Muscle layer of colon (tissue), 2 donors: ENCODE data around the gene MAGI1.

Source experiments
- H3K27ac ChIP-seq: one replicate; pipeline ENCODE4 v1.7.0; 2013; ENCODE audit warnings: low read depth, mild to moderate bottlenecking, low read length, moderate library complexity
- H3K27me3 ChIP-seq, 2 donors: one replicate each; pipeline ENCODE4 v1.7.0; 2013; ENCODE audit warnings: low read length in 2 of 2, mild to moderate bottlenecking in 2 of 2; ENCODE audit not compliant: insufficient read depth in 2 of 2, control insufficient read depth in 1 of 2
- H3K36me3 ChIP-seq: one replicate; pipeline ENCODE4 v1.7.0; 2013; ENCODE audit warnings: mild to moderate bottlenecking, low read length; ENCODE audit not compliant: insufficient read depth
- H3K4me1 ChIP-seq: one replicate; pipeline ENCODE4 v1.7.0; 2013; ENCODE audit warnings: mild to moderate bottlenecking, low read length; ENCODE audit not compliant: insufficient read depth
- H3K4me3 ChIP-seq, 2 donors: one replicate each; pipeline ENCODE4 v1.7.0; 2013; ENCODE audit warnings: low read length in 2 of 2, low read depth in 1 of 2, mild to moderate bottlenecking in 1 of 2, moderate library complexity in 1 of 2
- H3K9ac ChIP-seq: one replicate; pipeline ENCODE4 v1.7.0; 2013; ENCODE audit warnings: low read length
- H3K9me3 ChIP-seq: one replicate; pipeline ENCODE4 v1.7.0; 2013; ENCODE audit warnings: mild to moderate bottlenecking, low read length
- donor health status: abdominal sarcoma.
- donor health status: Adenocarcinoma of cecum.

The MAGI1 gene

DNA sequence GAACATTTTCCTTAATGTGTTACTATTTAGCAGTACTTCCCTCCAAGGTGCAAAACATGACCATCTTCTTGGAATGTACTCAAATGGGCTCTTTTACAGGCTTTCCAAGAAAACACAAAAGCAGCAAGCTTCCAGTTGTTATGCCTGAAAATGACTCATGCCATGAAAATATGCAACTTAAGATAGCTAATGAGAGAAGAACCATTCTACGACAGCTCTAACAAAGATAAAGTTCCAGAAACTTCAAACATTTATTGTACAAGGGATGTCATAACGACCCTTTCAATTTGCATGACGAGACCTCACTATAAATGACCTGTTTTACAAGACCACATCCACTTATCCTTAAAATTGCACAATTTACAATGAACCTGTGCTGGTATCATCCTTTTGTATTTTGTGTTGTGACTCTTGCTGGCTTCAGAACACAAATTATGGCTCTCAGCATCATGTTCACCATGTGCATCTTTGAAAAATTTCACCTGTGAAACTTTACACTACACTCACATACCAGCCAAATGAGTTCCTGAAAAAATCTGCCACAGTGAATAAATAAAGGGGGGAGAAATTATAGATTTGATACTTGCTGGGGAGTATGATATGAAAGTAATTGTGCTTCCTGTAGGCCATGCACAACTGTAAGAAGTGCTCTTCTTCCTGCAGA lies 433.7 kb downstream of the MAGI1 start:
- no peak overlapping the region for H3K27ac ChIP-seq
- H3K4me1 ChIP-seq = no peaks in the 10 kb centered on the region
- H3K9me3 ChIP-seq = no peaks in the 10 kb centered on the region
- H3K9ac ChIP-seq = no peak overlapping the region
- no peaks in the 10 kb centered on the region for H3K27me3 ChIP-seq
- H3K36me3 ChIP-seq = no peaks in the 10 kb centered on the region
- no peak overlapping the region for H3K4me3 ChIP-seq

DNA sequence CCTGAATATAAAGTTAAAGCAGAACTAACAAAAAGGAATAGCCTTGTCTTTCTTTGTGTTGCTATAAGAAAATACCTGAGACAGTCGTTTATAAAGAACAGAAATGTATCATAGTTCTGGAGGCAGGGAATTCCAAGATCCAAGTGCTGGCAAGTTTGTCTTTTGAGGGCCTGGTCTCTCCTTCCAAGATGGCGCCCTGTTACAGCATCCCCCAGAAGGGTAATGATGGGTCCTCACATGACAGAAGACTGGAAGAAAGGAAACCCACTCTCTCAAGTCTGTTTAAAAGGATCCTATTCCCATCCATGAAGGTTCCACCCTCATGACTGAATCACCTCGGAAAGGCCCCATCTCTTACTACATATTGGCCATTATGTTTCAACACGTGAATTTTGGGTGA lies 435.1 kb downstream of the MAGI1 start:
- H3K27ac ChIP-seq = no peak overlapping the region
- H3K4me3 ChIP-seq = no peak overlapping the region
- H3K9me3 ChIP-seq = no peaks in the 10 kb centered on the region
- no peaks in the 10 kb centered on the region for H3K4me1 ChIP-seq
- no peaks in the 10 kb centered on the region for H3K36me3 ChIP-seq
- no peaks in the 10 kb centered on the region for H3K27me3 ChIP-seq
- H3K9ac ChIP-seq = no peak overlapping the region

DNA sequence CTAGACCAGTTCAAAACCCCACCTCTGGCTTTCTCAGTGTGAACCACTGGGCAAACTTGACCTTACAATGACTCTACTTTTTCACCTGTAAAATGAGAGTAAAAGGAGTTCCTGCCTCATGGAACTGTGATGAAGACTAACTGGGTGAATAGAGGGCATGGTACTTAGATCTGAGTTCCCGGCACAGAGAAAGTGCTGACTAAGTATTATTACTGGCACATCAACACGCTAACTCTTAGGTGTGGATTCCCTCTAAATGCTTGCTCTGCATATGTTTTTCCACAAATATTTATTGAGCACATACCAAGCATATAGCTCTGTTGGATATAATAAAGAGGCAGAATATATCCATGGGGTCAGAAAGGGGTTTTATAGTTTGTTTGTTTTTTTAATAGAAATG lies 437.8 kb downstream of the MAGI1 start:
- Histone ChIP-seq H3K27me3 (peaks cover 0 to 7% of the 10 kb centered on the region in 2 donors), H3K4me1 (peaks cover 8% of the 10 kb centered on the region), H3K27ac (no peak overlapping the region), H3K9me3 (no peaks in the 10 kb centered on the region), H3K9ac (no peak overlapping the region), H3K36me3 (no peaks in the 10 kb centered on the region), H3K4me3 (no peak overlapping the region)

DNA sequence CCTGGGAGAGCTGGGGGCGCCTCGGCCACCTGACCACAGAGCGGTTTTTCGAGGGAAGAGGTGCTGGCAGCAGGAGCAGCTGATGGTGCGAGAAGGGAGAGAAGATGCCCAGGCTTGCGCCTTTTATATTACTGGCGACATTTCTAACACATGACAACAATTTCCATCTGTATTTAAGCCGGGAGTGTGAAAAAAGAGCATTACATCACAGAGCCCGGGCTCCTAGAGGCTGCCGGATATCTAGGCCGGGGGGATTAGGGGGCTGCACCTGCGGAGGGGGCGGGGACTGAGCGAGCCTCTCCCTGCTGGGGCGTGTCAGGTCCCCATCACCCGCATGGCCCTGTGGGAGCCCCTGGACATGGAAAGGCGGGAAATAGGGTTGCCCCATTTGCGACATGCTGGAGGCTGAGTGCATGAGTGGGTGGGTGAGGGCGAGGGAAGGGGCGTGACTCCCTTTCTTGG lies 440.7 kb downstream of the MAGI1 start:
- Histone ChIP-seq H3K27me3 (peaks cover 0 to 7% of the 10 kb centered on the region in 2 donors), H3K4me1 (peaks cover 8% of the 10 kb centered on the region), H3K4me3 (peak overlapping the region in 1 of 2 donors; percentile 33), H3K27ac (no peak overlapping the region), H3K36me3 (no peaks in the 10 kb centered on the region), H3K9me3 (no peaks in the 10 kb centered on the region), H3K9ac (no peak overlapping the region)

GRCh38 chr3:65597226-65597951 lies 441.3 kb downstream of the MAGI1 start:
- H3K27me3 ChIP-seq = peaks cover 0 to 7% of the 10 kb centered on the region in 2 donors
- H3K4me3 ChIP-seq = peak overlapping the region; percentile 29 to 33
- H3K4me1 ChIP-seq = peaks cover 8% of the 10 kb centered on the region
- H3K27ac ChIP-seq = no peak overlapping the region
- no peaks in the 10 kb centered on the region for H3K36me3 ChIP-seq
- H3K9me3 ChIP-seq = no peaks in the 10 kb centered on the region
- no peak overlapping the region for H3K9ac ChIP-seq

- Histone ChIP-seq H3K4me1 (peaks cover 8% of the 10 kb centered on the region), H3K27me3 (peaks cover 0 to 7% of the 10 kb centered on the region in 2 donors), H3K36me3 (no peaks in the 10 kb centered on the region), H3K4me3 (no peak overlapping the region), H3K9me3 (no peaks in the 10 kb centered on the region), H3K27ac (no peak overlapping the region), H3K9ac (no peak overlapping the region)
Measured at GRCh38 chr3:65596571-65597225, 442.0 kb downstream of the MAGI1 start.

DNA sequence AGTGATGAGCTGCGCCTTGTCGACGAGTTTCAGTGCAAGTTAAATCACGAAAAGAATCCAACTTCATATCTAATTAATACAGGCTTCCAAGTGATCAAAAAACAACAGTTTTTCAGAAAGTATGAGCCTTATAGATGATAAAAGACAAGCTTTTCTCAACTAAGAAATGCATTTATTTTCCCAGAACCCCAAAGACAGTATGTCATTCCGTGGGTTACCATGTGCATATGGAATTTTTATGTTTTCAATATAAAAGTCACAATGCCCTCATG lies 442.8 kb downstream of the MAGI1 start:
- no peak overlapping the region for H3K27ac ChIP-seq
- no peaks in the 10 kb centered on the region for H3K36me3 ChIP-seq
- peaks cover 8% of the 10 kb centered on the region for H3K4me1 ChIP-seq
- peaks cover 0 to 7% of the 10 kb centered on the region in 2 donors for H3K27me3 ChIP-seq
- H3K9ac ChIP-seq = no peak overlapping the region
- no peak overlapping the region for H3K4me3 ChIP-seq
- H3K9me3 ChIP-seq = no peaks in the 10 kb centered on the region

GRCh38 chr3:65595222-65596028 lies 443.3 kb downstream of the MAGI1 start:
- no peak overlapping the region for H3K4me3 ChIP-seq
- H3K27me3 ChIP-seq = peaks cover 0 to 7% of the 10 kb centered on the region in 2 donors
- peaks cover 8% of the 10 kb centered on the region for H3K4me1 ChIP-seq
- no peaks in the 10 kb centered on the region for H3K9me3 ChIP-seq
- H3K9ac ChIP-seq = no peak overlapping the region
- H3K36me3 ChIP-seq = no peaks in the 10 kb centered on the region
- no peak overlapping the region for H3K27ac ChIP-seq

DNA sequence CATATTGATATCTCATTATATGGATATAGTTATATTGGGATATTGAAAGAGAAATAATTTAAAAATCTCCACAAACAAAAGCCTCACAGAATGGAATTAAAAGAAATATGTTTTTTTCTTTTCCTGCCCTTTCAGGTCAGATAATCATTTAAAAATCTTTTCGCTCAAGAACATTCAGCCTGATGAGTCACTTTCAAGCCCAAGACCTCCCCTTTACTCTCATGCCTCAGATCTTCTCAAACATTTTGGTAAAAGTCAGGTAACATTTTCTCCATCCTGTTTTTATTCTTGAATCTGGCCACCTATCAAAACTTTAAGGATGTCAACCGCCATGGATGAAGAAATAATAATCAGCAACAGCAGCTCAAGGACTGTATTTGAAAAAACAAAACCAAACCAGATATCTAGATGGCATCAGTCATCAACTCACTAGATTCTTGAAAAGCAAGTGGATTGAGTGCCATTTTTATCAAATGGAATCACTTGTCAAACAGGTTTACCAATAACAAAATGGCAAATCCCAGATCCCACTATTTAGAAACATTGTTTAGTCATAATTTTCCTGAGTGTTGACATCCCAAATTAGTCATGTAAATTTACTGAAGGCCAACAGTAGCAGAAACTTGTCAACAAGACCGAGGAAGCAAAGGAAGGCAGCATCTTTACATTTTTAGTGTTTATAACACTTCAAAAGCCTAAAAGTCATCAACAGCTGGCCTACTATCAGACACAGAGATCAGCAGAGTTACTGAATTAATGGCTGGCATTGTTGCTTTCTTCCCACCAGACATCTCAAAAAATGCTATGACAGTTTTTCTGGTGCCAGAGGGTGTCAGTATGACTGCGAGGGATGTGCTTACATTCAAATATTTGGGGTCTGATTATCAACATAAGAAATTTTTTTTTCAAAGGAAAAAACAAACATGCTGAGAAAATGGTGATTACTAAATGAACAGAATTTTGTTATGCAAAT lies 444.7 kb downstream of the MAGI1 start:
- Histone ChIP-seq H3K36me3 (no peaks in the 10 kb centered on the region), H3K4me1 (peaks cover 8% of the 10 kb centered on the region), H3K27ac (no peak overlapping the region), H3K9ac (no peak overlapping the region), H3K27me3 (peaks cover 0 to 7% of the 10 kb centered on the region in 2 donors), H3K4me3 (no peak overlapping the region), H3K9me3 (no peaks in the 10 kb centered on the region)

DNA sequence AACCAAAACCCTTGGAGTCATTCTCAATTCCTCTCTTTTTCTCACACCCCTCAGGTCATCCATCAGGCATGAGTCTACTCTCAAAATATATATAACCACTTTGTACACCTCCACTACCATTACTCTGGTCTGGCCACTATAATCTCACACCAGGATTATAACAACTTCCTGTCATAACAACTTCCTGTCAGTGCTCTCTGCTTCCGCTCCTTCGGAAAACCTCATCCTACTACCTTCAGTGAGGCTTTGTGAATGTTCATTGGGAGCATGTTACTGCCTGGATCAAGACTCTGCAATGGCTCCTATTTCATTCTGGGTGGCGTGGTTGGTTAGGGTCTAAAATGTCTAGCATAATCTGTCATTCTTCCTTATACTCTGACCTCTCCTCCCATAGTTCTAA lies 447.4 kb downstream of the MAGI1 start:
- Histone ChIP-seq H3K9ac (no peak overlapping the region), H3K4me1 (no peaks in the 10 kb centered on the region), H3K27ac (no peak overlapping the region), H3K9me3 (no peaks in the 10 kb centered on the region), H3K36me3 (no peaks in the 10 kb centered on the region), H3K4me3 (no peak overlapping the region), H3K27me3 (peaks cover 0 to 3% of the 10 kb centered on the region in 2 donors)
